Activated naive CD8-positive, alpha-beta T cell (primary cell): ENCODE results near the gene MAP2K7.
A peak's percentile ranks its signal among the peaks of the same experiment; 100 is the strongest.

Source experiments
- H3K27ac Mint-ChIP-seq: one replicate; pipeline ENCODE4 v1.8.0; 2021; ENCODE audit warnings: mixed read lengths
- H3K27me3 Mint-ChIP-seq: one replicate; pipeline ENCODE4 v1.8.0; 2021; ENCODE audit warnings: mixed read lengths
- H3K36me3 Mint-ChIP-seq: one replicate; pipeline ENCODE4 v1.8.0; 2021; ENCODE audit warnings: mixed read lengths
- H3K4me1 Mint-ChIP-seq: one replicate; pipeline ENCODE4 v1.8.0; 2021; ENCODE audit warnings: low read depth, mixed read lengths
- H3K4me3 Mint-ChIP-seq: one replicate; pipeline ENCODE4 v1.8.0; 2021; ENCODE audit warnings: mild to moderate bottlenecking, mixed read lengths
- H3K9me3 Mint-ChIP-seq: one replicate; pipeline ENCODE4 v1.8.0; 2021; ENCODE audit warnings: low read depth, mixed read lengths

MAP2K7 gene

GRCh38 chr19:7863157-7863970 lies 40.3 kb upstream of the MAP2K7 start:
- no peaks in the 10 kb centered on the region for H3K36me3 Mint-ChIP-seq
- no peak overlapping the region for H3K27ac Mint-ChIP-seq
- H3K4me3 Mint-ChIP-seq, result peak overlapping the region; percentile 17
- H3K27me3 Mint-ChIP-seq, result no peaks in the 10 kb centered on the region
- H3K9me3 Mint-ChIP-seq, result no peaks in the 10 kb centered on the region
- H3K4me1 Mint-ChIP-seq, result peaks cover 19% of the 10 kb centered on the region

GRCh38 chr19:7863971-7864689 lies 39.5 kb upstream of the MAP2K7 start:
- H3K36me3 Mint-ChIP-seq, result no peaks in the 10 kb centered on the region
- H3K9me3 Mint-ChIP-seq, result no peaks in the 10 kb centered on the region
- H3K4me3 Mint-ChIP-seq, result peak overlapping the region; percentile 17
- no peaks in the 10 kb centered on the region for H3K27me3 Mint-ChIP-seq
- H3K4me1 Mint-ChIP-seq, result peaks cover 22% of the 10 kb centered on the region
- H3K27ac Mint-ChIP-seq, result no peak overlapping the region

GRCh38 chr19:7864690-7865074 lies 39.0 kb upstream of the MAP2K7 start:
- peaks cover 22% of the 10 kb centered on the region for H3K4me1 Mint-ChIP-seq
- no peak overlapping the region for H3K4me3 Mint-ChIP-seq
- H3K36me3 Mint-ChIP-seq, result no peaks in the 10 kb centered on the region
- H3K27me3 Mint-ChIP-seq, result no peaks in the 10 kb centered on the region
- no peak overlapping the region for H3K27ac Mint-ChIP-seq
- H3K9me3 Mint-ChIP-seq, result no peaks in the 10 kb centered on the region

GRCh38 chr19:7865262-7865911 lies 38.3 kb upstream of the MAP2K7 start:
- no peaks in the 10 kb centered on the region for H3K36me3 Mint-ChIP-seq
- no peaks in the 10 kb centered on the region for H3K27me3 Mint-ChIP-seq
- H3K4me3 Mint-ChIP-seq, result no peak overlapping the region
- no peaks in the 10 kb centered on the region for H3K9me3 Mint-ChIP-seq
- peaks cover 24% of the 10 kb centered on the region for H3K4me1 Mint-ChIP-seq
- no peak overlapping the region for H3K27ac Mint-ChIP-seq

- Mint-ChIP-seq H3K27me3 (no peaks in the 10 kb centered on the region), H3K4me1 (peaks cover 27% of the 10 kb centered on the region), H3K4me3 (no peak overlapping the region), H3K9me3 (no peaks in the 10 kb centered on the region), H3K36me3 (no peaks in the 10 kb centered on the region), H3K27ac (no peak overlapping the region)
These were observed 37.1 kb upstream of the MAP2K7 start for GRCh38 chr19:7866399-7867091.

GRCh38 chr19:7867092-7867844 lies 36.4 kb upstream of the MAP2K7 start:
- H3K27ac Mint-ChIP-seq, result no peak overlapping the region

GRCh38 chr19:7868326-7868670 lies 35.4 kb upstream of the MAP2K7 start:
- no peaks in the 10 kb centered on the region for H3K9me3 Mint-ChIP-seq
- H3K4me1 Mint-ChIP-seq, result peaks cover 30% of the 10 kb centered on the region
- H3K4me3 Mint-ChIP-seq, result peak overlapping the region; percentile 78
- H3K27me3 Mint-ChIP-seq, result no peaks in the 10 kb centered on the region
- H3K36me3 Mint-ChIP-seq, result no peaks in the 10 kb centered on the region
- no peak overlapping the region for H3K27ac Mint-ChIP-seq

More at GRCh38 chr19:7867092-7867844, 36.4 kb upstream of the MAP2K7 start:
- Mint-ChIP-seq H3K27me3 (no peaks in the 10 kb centered on the region), H3K36me3 (no peaks in the 10 kb centered on the region), H3K9me3 (no peaks in the 10 kb centered on the region), H3K4me1 (peaks cover 31% of the 10 kb centered on the region), H3K4me3 (no peak overlapping the region)

GRCh38 chr19:7868671-7869452 lies 34.8 kb upstream of the MAP2K7 start:
- no peaks in the 10 kb centered on the region for H3K27me3 Mint-ChIP-seq
- H3K4me3 Mint-ChIP-seq, result peak overlapping the region; percentile 78
- H3K4me1 Mint-ChIP-seq, result peaks cover 33% of the 10 kb centered on the region
- no peak overlapping the region for H3K27ac Mint-ChIP-seq
- no peaks in the 10 kb centered on the region for H3K36me3 Mint-ChIP-seq
- no peaks in the 10 kb centered on the region for H3K9me3 Mint-ChIP-seq

- Mint-ChIP-seq H3K4me1 (peaks cover 33% of the 10 kb centered on the region), H3K4me3 (peak overlapping the region; percentile 58), H3K27ac (no peak overlapping the region), H3K27me3 (no peaks in the 10 kb centered on the region), H3K9me3 (no peaks in the 10 kb centered on the region), H3K36me3 (no peaks in the 10 kb centered on the region)
These were observed 34.2 kb upstream of the MAP2K7 start for GRCh38 chr19:7869453-7869909.

GRCh38 chr19:7869910-7870511 lies 33.7 kb upstream of the MAP2K7 start:
- Mint-ChIP-seq H3K27me3 (no peaks in the 10 kb centered on the region), H3K9me3 (no peaks in the 10 kb centered on the region), H3K27ac (no peak overlapping the region), H3K4me1 (peaks cover 31% of the 10 kb centered on the region), H3K4me3 (peak overlapping the region; percentile 65), H3K36me3 (no peaks in the 10 kb centered on the region)

- H3K4me3 Mint-ChIP-seq, result peak overlapping the region; percentile 66
- no peaks in the 10 kb centered on the region for H3K9me3 Mint-ChIP-seq
- peaks cover 26% of the 10 kb centered on the region for H3K4me1 Mint-ChIP-seq
- H3K27me3 Mint-ChIP-seq, result no peaks in the 10 kb centered on the region
- no peaks in the 10 kb centered on the region for H3K36me3 Mint-ChIP-seq
- no peak overlapping the region for H3K27ac Mint-ChIP-seq
These were observed 32.9 kb upstream of the MAP2K7 start for GRCh38 chr19:7870571-7871436.

GRCh38 chr19:7871437-7872305 lies 32.0 kb upstream of the MAP2K7 start:
- no peaks in the 10 kb centered on the region for H3K36me3 Mint-ChIP-seq
- H3K27me3 Mint-ChIP-seq, result no peaks in the 10 kb centered on the region
- peak overlapping the region; percentile 66 for H3K4me3 Mint-ChIP-seq
- H3K4me1 Mint-ChIP-seq, result peaks cover 26% of the 10 kb centered on the region
- H3K9me3 Mint-ChIP-seq, result no peaks in the 10 kb centered on the region
- no peak overlapping the region for H3K27ac Mint-ChIP-seq
